Neutrophil (primary cell): ENCODE data around the gene MLXIPL.
"Not testable (repeated sequence)": the region's sequence is repeated elsewhere in the genome, so short reads cannot be mapped to it uniquely, and the experiment has no call there.

ENCODE experiments used
- H3K27ac ChIP-seq: fragments of 200-600 bp; sonication (generic); 2 replicates; pipeline ENCODE4 v1.5.1; 2016; ENCODE audit warnings: mild to moderate bottlenecking, moderate library complexity
- H3K27me3 ChIP-seq: fragments of 200-600 bp; sonication (generic); 2 replicates; pipeline ENCODE4 v1.6.0; 2016; ENCODE audit warnings: mild to moderate bottlenecking
- H3K36me3 ChIP-seq: fragments of 200-600 bp; sonication (generic); 2 replicates; pipeline ENCODE4 v1.5.1; 2017
- H3K4me1 ChIP-seq, 2 experiments: fragments of 200-600 bp in 1 of 2; sonication (generic) in 1 of 2; 1 replicate in 1 of 2; 2 replicates in 1 of 2; pipeline versions ENCODE4 v1.5.1 to v1.6.1; 2013 to 2016; ENCODE audit warnings: low read depth in 1 of 2, low read length in 1 of 2, mild to moderate bottlenecking in 1 of 2, moderate library complexity in 1 of 2; ENCODE audit not compliant: control insufficient read depth in 1 of 2, insufficient read depth in 1 of 2
- H3K4me3 ChIP-seq, 2 experiments: fragments of 200-600 bp in 1 of 2; sonication (generic) in 1 of 2; 1 replicate in 1 of 2; 2 replicates in 1 of 2; pipeline ENCODE4 v1.5.1; 2013 to 2016; ENCODE audit warnings: low read depth in 1 of 2, low read length in 1 of 2, mild to moderate bottlenecking in 1 of 2, moderate library complexity in 1 of 2
- H3K9me3 ChIP-seq: fragments of 200-600 bp; sonication (generic); 2 replicates; pipeline ENCODE4 v1.5.1; 2016
- TF ChIP-seq, protein P1 (sequence below): fragments of 200-600 bp; sonication (generic); IDR thresholded peaks from 2 replicates; pipeline ENCODE4 v1.5.1; 2016; ENCODE audit warnings: antibody characterized with exemption

The MLXIPL gene

DNA sequence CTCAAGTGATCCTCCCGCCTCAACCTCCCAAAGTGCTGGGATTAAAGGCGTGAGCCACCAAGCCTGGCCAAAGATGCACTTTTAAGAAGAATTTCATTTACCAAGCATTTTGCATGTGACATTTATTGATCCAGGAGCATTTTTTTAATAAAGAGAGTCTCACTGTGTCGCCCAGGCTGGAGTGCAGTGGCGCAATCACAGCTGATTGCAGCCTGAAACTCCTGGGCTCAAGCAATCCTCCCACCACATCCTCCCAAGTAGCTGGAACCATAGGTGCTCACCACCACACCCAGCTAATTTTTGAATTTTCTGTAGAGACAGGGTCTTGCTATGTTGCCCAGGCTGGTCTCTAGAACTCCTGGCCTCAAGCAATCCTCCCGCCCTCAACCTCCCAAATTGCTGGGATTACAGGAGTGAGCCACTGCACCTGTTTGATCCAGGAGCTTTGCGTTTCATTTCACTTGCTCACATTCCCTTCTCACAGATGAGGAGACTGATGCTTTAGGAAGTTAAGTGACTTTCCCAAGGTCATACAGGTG is 41.6 kb downstream of the MLXIPL start:
- TF ChIP-seq, protein P1, sequence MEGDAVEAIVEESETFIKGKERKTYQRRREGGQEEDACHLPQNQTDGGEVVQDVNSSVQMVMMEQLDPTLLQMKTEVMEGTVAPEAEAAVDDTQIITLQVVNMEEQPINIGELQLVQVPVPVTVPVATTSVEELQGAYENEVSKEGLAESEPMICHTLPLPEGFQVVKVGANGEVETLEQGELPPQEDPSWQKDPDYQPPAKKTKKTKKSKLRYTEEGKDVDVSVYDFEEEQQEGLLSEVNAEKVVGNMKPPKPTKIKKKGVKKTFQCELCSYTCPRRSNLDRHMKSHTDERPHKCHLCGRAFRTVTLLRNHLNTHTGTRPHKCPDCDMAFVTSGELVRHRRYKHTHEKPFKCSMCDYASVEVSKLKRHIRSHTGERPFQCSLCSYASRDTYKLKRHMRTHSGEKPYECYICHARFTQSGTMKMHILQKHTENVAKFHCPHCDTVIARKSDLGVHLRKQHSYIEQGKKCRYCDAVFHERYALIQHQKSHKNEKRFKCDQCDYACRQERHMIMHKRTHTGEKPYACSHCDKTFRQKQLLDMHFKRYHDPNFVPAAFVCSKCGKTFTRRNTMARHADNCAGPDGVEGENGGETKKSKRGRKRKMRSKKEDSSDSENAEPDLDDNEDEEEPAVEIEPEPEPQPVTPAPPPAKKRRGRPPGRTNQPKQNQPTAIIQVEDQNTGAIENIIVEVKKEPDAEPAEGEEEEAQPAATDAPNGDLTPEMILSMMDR: no peak
- H3K4me1 ChIP-seq: peaks cover 40 to 50% of the 10 kb centered on the region in 2 experiments

DNA sequence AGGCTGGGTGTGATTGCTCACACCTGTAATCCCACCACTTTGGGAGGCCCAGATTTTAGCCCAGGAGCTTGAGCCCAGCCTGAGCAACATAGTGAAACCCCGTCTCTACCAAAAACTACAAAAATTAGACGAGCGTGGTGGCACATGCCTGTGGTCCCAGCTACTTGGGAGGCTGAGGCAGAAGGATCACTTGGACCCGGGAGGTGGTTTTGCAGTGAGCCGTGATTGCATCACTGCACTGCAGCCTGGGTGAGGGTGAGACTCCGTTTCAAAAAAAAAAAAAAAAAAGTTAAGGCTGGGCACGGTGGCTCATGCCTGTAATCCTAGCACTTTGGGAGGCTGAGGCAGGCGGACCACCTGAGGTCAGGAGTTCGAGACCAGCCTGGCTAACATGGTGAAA is 43.3 kb downstream of the MLXIPL start:
- H3K36me3 ChIP-seq, H3K9me3 ChIP-seq, H3K27me3 ChIP-seq: not testable (repeated sequence)
- Histone ChIP-seq H3K4me1 (peaks cover 41 to 45% of the 10 kb centered on the region in 2 experiments), H3K27ac (peak overlapping the region; percentile 36), H3K4me3 (peak overlapping the region in 1 of 2 experiments; percentile 41)

More for the DNA sequence above, 41.6 kb downstream of the MLXIPL start:
- H3K9me3 ChIP-seq: no peaks in the 10 kb centered on the region
- no peaks in the 10 kb centered on the region for H3K36me3 ChIP-seq
- H3K4me3 ChIP-seq: no peak overlapping the region
- no peaks in the 10 kb centered on the region for H3K27me3 ChIP-seq
- peak overlapping the region; percentile 71 for H3K27ac ChIP-seq

DNA sequence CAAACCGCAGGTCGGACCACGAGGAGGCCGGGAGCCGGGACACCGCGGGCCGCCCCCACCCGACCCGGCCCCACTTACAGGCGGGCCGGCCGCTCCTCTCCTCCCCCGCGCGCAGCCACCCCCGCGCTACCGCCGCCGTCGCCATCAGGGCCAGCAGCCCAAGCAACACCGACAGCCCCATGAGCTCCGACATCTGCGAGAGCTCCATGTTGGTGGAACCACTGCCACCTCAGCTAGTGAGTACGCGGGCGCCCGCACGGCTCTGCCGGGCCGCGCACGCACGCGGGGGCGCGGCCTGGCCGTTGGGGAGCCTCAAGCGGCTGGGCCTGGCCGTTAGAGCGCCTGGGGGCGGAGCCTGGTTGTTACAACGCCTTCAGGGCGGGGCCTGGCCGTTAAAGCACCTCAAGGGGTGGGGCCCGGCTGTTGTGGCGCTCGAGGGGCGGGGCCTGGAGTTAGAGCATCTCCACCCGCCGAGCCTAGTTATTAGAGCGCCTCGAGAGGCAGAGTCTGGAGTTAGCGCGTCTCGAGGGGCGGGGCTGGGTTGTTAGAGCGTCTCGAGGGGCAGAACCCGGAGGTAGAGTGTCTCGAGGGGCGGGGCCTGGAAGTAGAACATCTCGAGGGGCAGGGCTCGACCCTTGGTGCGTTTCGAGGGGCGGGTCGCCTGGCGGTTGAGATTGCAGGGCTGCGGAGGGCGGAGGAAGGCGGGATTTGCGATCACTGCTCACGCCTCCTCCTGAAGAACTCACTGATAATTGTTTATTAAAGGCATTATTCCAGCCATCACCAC is 45.8 kb downstream of the MLXIPL start, which contains the start of gene TBL2:
Gene TBL2 (minus strand): TSS at position 238 of the 787 bp plus-strand sequence. CDS start 30 bp downstream, at position 208.
- H3K36me3 ChIP-seq: peaks cover 9% of the 10 kb centered on the region
- peaks cover 41 to 45% of the 10 kb centered on the region in 2 experiments for H3K4me1 ChIP-seq
- TF ChIP-seq, protein P1: peak; percentile 83
- no peaks in the 10 kb centered on the region for H3K9me3 ChIP-seq
- H3K4me3 ChIP-seq: peak within 1 kb of the TSS; percentile 80 to 92
- peak within 1 kb of the TSS; percentile 86 for H3K27ac ChIP-seq
- H3K27me3 ChIP-seq: no peaks in the 10 kb centered on the region

DNA sequence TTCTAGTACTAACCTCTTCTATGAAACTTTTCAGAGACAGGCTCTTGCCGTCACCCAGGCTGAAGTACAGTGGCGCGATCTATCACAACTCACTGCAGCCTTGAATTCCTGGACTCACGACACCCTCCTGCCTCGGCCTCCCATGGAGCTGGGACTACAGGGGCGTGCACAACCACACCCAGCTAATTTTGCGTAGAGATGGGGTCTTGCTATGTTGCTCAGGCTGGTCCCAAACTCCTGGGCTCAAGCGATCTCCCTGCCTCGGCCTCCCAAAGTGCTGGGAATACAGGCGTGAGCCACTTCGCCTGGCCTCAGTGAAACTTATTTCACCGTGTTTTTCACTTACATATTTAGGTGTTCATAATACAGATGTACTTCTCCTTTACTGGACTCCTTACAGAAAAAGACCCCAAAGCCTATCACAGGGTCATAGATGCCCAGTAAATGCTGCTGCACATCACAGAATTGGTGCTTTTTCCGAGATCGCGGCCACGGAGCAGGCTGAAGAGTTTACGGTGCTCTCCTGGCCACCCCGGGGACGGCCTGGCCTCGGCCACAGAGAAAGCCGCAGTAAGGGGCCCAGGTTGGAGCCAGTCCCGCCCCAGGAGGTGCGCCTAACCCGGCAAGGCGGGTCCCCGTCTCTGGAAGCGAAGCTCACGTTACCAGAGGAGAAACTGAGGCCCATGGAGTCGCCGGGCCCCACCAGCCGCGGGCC is 46.5 kb downstream of the MLXIPL start:
- TF ChIP-seq, protein P1: no peak
- Histone ChIP-seq H3K36me3 (peaks cover 17% of the 10 kb centered on the region), H3K4me1 (peaks cover 38 to 39% of the 10 kb centered on the region in 2 experiments), H3K9me3 (no peaks in the 10 kb centered on the region), H3K27ac (peak overlapping the region; percentile 86), H3K4me3 (peak overlapping the region; percentile 80 to 92), H3K27me3 (no peaks in the 10 kb centered on the region)

DNA sequence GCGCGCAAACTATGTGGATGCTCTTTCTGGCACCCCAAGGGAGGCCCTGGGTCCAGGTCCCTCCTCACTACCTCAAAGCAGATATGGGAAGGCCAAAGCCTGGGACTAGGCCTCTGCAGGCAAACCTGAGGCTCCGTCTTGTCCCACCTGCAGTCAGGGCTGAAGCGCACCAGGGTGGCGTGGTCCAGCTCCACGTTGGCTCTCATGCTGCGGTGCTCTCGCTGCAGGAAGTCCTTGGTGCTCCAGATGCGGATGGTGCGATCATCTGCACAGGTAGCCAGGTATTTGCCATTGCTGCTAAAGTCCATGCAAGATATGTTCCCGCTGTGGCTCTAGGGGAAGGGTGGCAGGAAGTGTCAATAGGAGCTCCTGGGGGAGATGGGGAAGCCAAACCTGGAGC is 50.5 kb downstream of the MLXIPL start:
- Histone ChIP-seq H3K27ac (no peak overlapping the region), H3K4me3 (no peak overlapping the region), H3K4me1 (peaks cover 9 to 13% of the 10 kb centered on the region in 2 experiments), H3K27me3 (no peaks in the 10 kb centered on the region), H3K36me3 (peaks cover 57% of the 10 kb centered on the region), H3K9me3 (no peaks in the 10 kb centered on the region)
- TF ChIP-seq, protein P1: no peak
